Liver (tissue), 9 donors: ENCODE measurements around the gene FOXA3. TPM values are rescaled to one million over a fixed set of nuclear protein-coding genes. Genes with fewer than 3 reads are reported as not detected.
A peak's percentile ranks its signal among the peaks of the same experiment; 100 is the strongest.

Source experiments
- DNase-seq: peaks from one replicate; pipeline ENCODE4 v3.0.0-alpha.2; 2017; ENCODE audit warnings: low spot score
- H3K27ac ChIP-seq, 2 donors: one replicate each; pipeline ENCODE4 v1.7.0; 2013; ENCODE audit warnings: inconsistent platforms in 2 of 2, low read length in 2 of 2, control low read depth in 1 of 2, low read depth in 1 of 2, mild to moderate bottlenecking in 1 of 2
- H3K27me3 ChIP-seq, 4 donors: one replicate each; pipeline versions ENCODE4 v1.6.1 to v1.7.0; 2013; ENCODE audit warnings: low read length in 3 of 4, inconsistent platforms in 1 of 4, mild to moderate bottlenecking in 1 of 4, moderate library complexity in 1 of 4; ENCODE audit not compliant: control insufficient read depth in 4 of 4, insufficient read depth in 4 of 4
- H3K36me3 ChIP-seq, 4 donors: one replicate each; pipeline versions ENCODE4 v1.6.1 to v1.7.0; 2013; ENCODE audit warnings: low read length in 3 of 4, mild to moderate bottlenecking in 3 of 4, low read depth in 1 of 4, moderate library complexity in 1 of 4; ENCODE audit not compliant: control insufficient read depth in 4 of 4, insufficient read depth in 3 of 4
- H3K4me1 ChIP-seq, 4 donors: one replicate each; pipeline versions ENCODE4 v1.6.1 to v1.7.0; 2013; ENCODE audit warnings: low read length in 3 of 4, mild to moderate bottlenecking in 3 of 4, moderate library complexity in 1 of 4; ENCODE audit not compliant: control insufficient read depth in 4 of 4, insufficient read depth in 4 of 4
- H3K4me3 ChIP-seq, 3 donors: one replicate each; pipeline versions ENCODE4 v1.6.1 to v1.7.0; 2013; ENCODE audit warnings: low read length in 3 of 3, control low read depth in 1 of 3, low read depth in 1 of 3, mild to moderate bottlenecking in 1 of 3
- H3K9ac ChIP-seq, 2 donors: one replicate each; pipeline ENCODE4 v1.7.0; 2013; ENCODE audit warnings: low read length in 2 of 2, mild to moderate bottlenecking in 2 of 2, moderate library complexity in 2 of 2, control low read depth in 1 of 2, low read depth in 1 of 2
- H3K9me3 ChIP-seq, 4 donors: one replicate each; pipeline versions ENCODE4 v1.6.1 to v1.7.0; 2013; ENCODE audit warnings: low read length in 3 of 4; ENCODE audit not compliant: control insufficient read depth in 4 of 4
- EGR1 ChIP-seq, 2 donors: IDR thresholded peaks; 2 replicates each; pipeline ENCODE4 v1.6.1; 2016 to 2018; ENCODE audit warnings: antibody characterized with exemption in 2 of 2, low read depth in 2 of 2
- FOXA1 ChIP-seq: IDR thresholded peaks from 2 replicates; pipeline ENCODE4 v1.6.1; 2016; ENCODE audit warnings: antibody characterized with exemption
- FOXA2 ChIP-seq: IDR thresholded peaks from 2 replicates; pipeline ENCODE4 v1.6.1; 2016; ENCODE audit warnings: antibody characterized with exemption
- GABPA ChIP-seq, 2 donors: IDR thresholded peaks in 1 of 2; conservative IDR thresholded peaks in 1 of 2; 2 replicates each; pipeline ENCODE4 v1.6.1; 2016; ENCODE audit warnings: antibody characterized with exemption in 2 of 2, mild to moderate bottlenecking in 1 of 2, moderate library complexity in 1 of 2
- HNF4A ChIP-seq, 2 donors: conservative IDR thresholded peaks; 2 replicates each; pipeline ENCODE4 v1.6.1; 2016; ENCODE audit warnings: antibody characterized with exemption in 2 of 2, mild to moderate bottlenecking in 2 of 2
- HNF4G ChIP-seq: IDR thresholded peaks from 2 replicates; pipeline ENCODE4 v1.6.1; 2016; ENCODE audit warnings: antibody characterized with exemption
- JUND ChIP-seq, 2 donors: IDR thresholded peaks; 2 replicates each; pipeline ENCODE4 v1.6.1; 2016; ENCODE audit warnings: antibody characterized with exemption in 2 of 2
- NR2F2 ChIP-seq: IDR thresholded peaks from 2 replicates; pipeline ENCODE4 v1.6.1; 2016; ENCODE audit warnings: antibody characterized with exemption
- RAD21 ChIP-seq, 2 donors: IDR thresholded peaks; 2 replicates each; pipeline ENCODE4 v1.6.1; 2016; ENCODE audit warnings: antibody characterized with exemption in 2 of 2, mild to moderate bottlenecking in 2 of 2
- RXRA ChIP-seq, 2 donors: IDR thresholded peaks; 2 replicates each; pipeline ENCODE4 v1.6.1; 2017 to 2018; ENCODE audit warnings: antibody characterized with exemption in 2 of 2, mild to moderate bottlenecking in 1 of 2
- SP1 ChIP-seq: IDR thresholded peaks from 2 replicates; pipeline ENCODE4 v1.6.1; 2018; ENCODE audit warnings: antibody characterized with exemption, mild to moderate bottlenecking
- TAF1 ChIP-seq: conservative IDR thresholded peaks from 2 replicates; pipeline ENCODE4 v1.6.1; 2016; ENCODE audit warnings: antibody characterized with exemption, mild to moderate bottlenecking
- YY1 ChIP-seq: IDR thresholded peaks from 2 replicates; pipeline ENCODE4 v1.6.1; 2016; ENCODE audit warnings: antibody characterized with exemption, mild to moderate bottlenecking
- WGBS: extraction: QIAGEN DNeasy Blood & Tissue Kit; methylation state at CpG from one replicate; pipeline ENCODE4 v1.1.7; 2013; 5-methylcytosine and 5-hydroxymethylcytosine counted together
- polyA plus RNA-seq, 2 donors: library from polyadenylated mRNA; stranded (reverse) in 1 of 2; unstranded in 1 of 2; fragments of 200-250 nt in 1 of 2; fragments of >200 nt in 1 of 2; fragmentation: Nextera tagmentation in 1 of 2; extraction: Ambion mirVana in 1 of 2; gene quantifications; one replicate each; pipeline versions ENCODE4 v1.2.1 to v1.2.3, GENCODE V29; 2013 to 2015
- total RNA-seq, 2 donors: library from RNA; depleted of rRNA; stranded (reverse); fragments of >200 nt; gene quantifications; one replicate each; pipeline ENCODE4 v1.2.3, GENCODE V29; 2014
- TF ChIP-seq, protein P1 (sequence below): IDR thresholded peaks from 2 replicates; pipeline ENCODE4 v1.6.1; 2016; ENCODE audit warnings: antibody characterized with exemption
- TF ChIP-seq, protein P2 (sequence below): IDR thresholded peaks from 2 replicates; pipeline ENCODE4 v1.6.1; 2016; ENCODE audit warnings: antibody characterized with exemption
- TF ChIP-seq, protein P3 (sequence below): fragments of 150-350 bp; IDR thresholded peaks from 2 replicates; pipeline ENCODE4 v1.5.1; 2017; ENCODE audit warnings: improper control_type of control experiment, low read depth, low read length; ENCODE audit not compliant: missing input control
- TF ChIP-seq, protein P4 (sequence below): IDR thresholded peaks from 2 replicates; pipeline ENCODE4 v1.6.1; 2016; ENCODE audit warnings: antibody characterized with exemption
- TF ChIP-seq, protein P5 (sequence below): IDR thresholded peaks from 2 replicates; pipeline ENCODE4 v1.6.1; 2016; ENCODE audit warnings: antibody characterized with exemption, mild to moderate bottlenecking
- donor health status: healthy.
- donor health status: healthy.
- donor health status: healthy.
- donor health status: healthy.
- donor health status: healthy.

FOXA3 gene
- total and polyA plus RNA-seq, 4 donors = 11.5 to 37.1 (median 21.6) TPM

DNA sequence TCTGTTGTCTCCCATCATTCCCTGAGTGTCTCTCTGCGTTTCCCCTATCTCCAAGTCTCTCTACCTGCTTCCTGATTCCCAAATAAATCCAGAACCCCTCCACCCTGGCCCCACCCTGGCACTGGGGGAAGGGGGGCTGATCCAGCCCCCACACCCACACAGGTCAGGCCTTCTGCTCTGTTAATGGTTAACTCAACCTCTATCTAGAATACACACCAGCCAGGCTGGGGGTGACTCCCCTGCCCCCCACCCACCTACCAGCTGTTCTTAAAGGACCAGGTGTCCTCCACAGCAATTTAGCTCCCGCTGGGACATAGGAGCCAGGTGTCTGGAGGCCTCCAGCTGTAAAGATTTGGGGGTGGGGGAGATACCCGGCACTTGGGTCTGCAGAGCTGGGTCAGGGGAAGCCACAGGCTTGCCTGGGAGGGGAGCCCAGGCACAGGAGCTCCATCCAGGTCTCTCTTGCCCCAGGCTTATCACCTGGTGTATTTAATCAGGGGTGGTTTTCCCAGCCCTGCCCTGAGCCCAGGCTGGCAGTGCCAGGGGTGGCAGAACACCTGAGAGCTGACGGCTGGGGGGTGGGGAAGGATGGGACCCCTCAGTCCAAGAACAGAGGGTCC, 17.9 kb downstream of the FOXA3 start:
- Histone ChIP-seq H3K4me1 (peaks cover 23 to 74% (median 45%) of the 10 kb centered on the region in 4 donors), H3K27ac (peak overlapping the region; percentile 96 to 98), H3K9me3 (no peaks in the 10 kb centered on the region), H3K4me3 (peak overlapping the region; percentile 42 to 64 (median 64)), H3K27me3 (no peaks in the 10 kb centered on the region), H3K9ac (peak overlapping the region; percentile 75 to 87), H3K36me3 (no peaks in the 10 kb centered on the region)
- TF ChIP-seq RAD21 (IDR thresholded peaks at IDR 0.05) (peak in 1 of 2 donors; percentile 15), YY1 (no peak), JUND (IDR thresholded peaks at IDR 0.05) (no peak), SP1 (peak; percentile 79), GABPA (IDR thresholded peaks at IDR 0.05 in 1 of 2, conservative IDR thresholded peaks at IDR 0.05 in 1 of 2) (no peak), EGR1 (IDR thresholded peaks at IDR 0.05; ENCODE audit: low read depth in 2 of 2) (peak; percentile 97 to 98), FOXA2 (peak; percentile 58), HNF4G (no peak), TAF1 (no peak), HNF4A (conservative IDR thresholded peaks at IDR 0.05) (peak; percentile 14 to 55), FOXA1 (no peak), RXRA (IDR thresholded peaks at IDR 0.05) (peak; percentile 56 to 79), NR2F2 (no peak)
- TF ChIP-seq, protein P1, sequence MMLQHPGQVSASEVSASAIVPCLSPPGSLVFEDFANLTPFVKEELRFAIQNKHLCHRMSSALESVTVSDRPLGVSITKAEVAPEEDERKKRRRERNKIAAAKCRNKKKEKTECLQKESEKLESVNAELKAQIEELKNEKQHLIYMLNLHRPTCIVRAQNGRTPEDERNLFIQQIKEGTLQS = no peak
- TF ChIP-seq, protein P2, sequence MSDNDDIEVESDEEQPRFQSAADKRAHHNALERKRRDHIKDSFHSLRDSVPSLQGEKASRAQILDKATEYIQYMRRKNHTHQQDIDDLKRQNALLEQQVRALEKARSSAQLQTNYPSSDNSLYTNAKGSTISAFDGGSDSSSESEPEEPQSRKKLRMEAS = peak; percentile 74
- TF ChIP-seq, protein P3, sequence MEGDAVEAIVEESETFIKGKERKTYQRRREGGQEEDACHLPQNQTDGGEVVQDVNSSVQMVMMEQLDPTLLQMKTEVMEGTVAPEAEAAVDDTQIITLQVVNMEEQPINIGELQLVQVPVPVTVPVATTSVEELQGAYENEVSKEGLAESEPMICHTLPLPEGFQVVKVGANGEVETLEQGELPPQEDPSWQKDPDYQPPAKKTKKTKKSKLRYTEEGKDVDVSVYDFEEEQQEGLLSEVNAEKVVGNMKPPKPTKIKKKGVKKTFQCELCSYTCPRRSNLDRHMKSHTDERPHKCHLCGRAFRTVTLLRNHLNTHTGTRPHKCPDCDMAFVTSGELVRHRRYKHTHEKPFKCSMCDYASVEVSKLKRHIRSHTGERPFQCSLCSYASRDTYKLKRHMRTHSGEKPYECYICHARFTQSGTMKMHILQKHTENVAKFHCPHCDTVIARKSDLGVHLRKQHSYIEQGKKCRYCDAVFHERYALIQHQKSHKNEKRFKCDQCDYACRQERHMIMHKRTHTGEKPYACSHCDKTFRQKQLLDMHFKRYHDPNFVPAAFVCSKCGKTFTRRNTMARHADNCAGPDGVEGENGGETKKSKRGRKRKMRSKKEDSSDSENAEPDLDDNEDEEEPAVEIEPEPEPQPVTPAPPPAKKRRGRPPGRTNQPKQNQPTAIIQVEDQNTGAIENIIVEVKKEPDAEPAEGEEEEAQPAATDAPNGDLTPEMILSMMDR = no peak
- TF ChIP-seq, protein P4, sequence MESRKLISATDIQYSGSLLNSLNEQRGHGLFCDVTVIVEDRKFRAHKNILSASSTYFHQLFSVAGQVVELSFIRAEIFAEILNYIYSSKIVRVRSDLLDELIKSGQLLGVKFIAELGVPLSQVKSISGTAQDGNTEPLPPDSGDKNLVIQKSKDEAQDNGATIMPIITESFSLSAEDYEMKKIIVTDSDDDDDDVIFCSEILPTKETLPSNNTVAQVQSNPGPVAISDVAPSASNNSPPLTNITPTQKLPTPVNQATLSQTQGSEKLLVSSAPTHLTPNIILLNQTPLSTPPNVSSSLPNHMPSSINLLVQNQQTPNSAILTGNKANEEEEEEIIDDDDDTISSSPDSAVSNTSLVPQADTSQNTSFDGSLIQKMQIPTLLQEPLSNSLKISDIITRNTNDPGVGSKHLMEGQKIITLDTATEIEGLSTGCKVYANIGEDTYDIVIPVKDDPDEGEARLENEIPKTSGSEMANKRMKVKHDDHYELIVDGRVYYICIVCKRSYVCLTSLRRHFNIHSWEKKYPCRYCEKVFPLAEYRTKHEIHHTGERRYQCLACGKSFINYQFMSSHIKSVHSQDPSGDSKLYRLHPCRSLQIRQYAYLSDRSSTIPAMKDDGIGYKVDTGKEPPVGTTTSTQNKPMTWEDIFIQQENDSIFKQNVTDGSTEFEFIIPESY = peak; percentile 26
- TF ChIP-seq, protein P5, sequence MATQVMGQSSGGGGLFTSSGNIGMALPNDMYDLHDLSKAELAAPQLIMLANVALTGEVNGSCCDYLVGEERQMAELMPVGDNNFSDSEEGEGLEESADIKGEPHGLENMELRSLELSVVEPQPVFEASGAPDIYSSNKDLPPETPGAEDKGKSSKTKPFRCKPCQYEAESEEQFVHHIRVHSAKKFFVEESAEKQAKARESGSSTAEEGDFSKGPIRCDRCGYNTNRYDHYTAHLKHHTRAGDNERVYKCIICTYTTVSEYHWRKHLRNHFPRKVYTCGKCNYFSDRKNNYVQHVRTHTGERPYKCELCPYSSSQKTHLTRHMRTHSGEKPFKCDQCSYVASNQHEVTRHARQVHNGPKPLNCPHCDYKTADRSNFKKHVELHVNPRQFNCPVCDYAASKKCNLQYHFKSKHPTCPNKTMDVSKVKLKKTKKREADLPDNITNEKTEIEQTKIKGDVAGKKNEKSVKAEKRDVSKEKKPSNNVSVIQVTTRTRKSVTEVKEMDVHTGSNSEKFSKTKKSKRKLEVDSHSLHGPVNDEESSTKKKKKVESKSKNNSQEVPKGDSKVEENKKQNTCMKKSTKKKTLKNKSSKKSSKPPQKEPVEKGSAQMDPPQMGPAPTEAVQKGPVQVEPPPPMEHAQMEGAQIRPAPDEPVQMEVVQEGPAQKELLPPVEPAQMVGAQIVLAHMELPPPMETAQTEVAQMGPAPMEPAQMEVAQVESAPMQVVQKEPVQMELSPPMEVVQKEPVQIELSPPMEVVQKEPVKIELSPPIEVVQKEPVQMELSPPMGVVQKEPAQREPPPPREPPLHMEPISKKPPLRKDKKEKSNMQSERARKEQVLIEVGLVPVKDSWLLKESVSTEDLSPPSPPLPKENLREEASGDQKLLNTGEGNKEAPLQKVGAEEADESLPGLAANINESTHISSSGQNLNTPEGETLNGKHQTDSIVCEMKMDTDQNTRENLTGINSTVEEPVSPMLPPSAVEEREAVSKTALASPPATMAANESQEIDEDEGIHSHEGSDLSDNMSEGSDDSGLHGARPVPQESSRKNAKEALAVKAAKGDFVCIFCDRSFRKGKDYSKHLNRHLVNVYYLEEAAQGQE = peak; percentile 28
- 26% methylated on average over 4 of the region's 4 CpGs for WGBS
- peak; percentile 62 for DNase-seq
